Sigmoid colon (tissue), 4 donors: ENCODE data around the gene CSTPP1.

Experiments used
- EP300 ChIP-seq, 4 donors: sonication (generic); formaldehyde crosslinking; IDR thresholded peaks; one replicate each; pipeline ENCODE4 v1.6.1; 2017; ENCODE audit warnings: antibody characterized with exemption in 4 of 4
- POLR2A ChIP-seq, 2 donors: fragments of 450-650 bp; IDR thresholded peaks; one replicate each; pipeline ENCODE4 v1.6.1; 2016; ENCODE audit warnings: antibody characterized with exemption in 2 of 2, mild to moderate bottlenecking in 2 of 2, moderate library complexity in 2 of 2
- POLR2AphosphoS5 ChIP-seq, 4 donors: sonication (generic); formaldehyde crosslinking; IDR thresholded peaks; one replicate each; pipeline ENCODE4 v1.6.1; 2017; ENCODE audit warnings: antibody characterized with exemption in 4 of 4
- TF ChIP-seq, protein P1 (sequence below), 4 experiments: fragments of 450-650 bp in 3 of 4; fragments of 200-600 bp in 1 of 4; IDR thresholded peaks; one replicate each; pipeline ENCODE4 v1.5.1; 2016 to 2019; ENCODE audit warnings: antibody characterized with exemption in 4 of 4, mild to moderate bottlenecking in 3 of 4, moderate library complexity in 2 of 4

DNA sequence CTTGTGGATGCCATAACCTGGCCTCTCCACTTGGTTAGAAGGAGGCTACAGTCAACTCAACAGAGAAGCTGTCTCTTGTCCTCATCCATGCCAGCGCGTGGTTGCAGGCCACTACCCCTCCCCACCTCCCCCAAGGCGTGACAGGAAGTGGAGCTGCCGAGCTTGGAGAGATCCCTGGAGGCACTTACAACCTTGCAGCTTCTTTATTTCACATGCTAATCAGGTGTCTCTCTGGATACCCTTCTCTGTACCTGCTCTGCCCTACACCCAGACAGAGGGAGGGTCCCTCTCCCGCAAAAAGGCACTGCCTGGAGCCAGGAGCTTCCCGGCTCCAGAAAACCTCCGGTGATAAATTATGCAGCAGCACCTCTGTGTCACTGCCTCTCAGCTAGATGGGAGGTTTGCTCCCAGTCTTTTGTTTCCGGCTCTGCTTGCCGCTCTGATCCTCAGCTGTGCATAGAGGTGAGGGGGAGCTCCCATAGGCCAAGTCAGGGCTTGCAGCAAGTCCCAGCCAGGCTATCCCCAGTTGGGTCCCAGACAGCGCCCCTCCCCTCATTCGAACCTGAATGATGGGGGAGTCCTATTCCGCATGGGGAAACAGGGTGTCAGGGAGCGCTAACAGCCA, 23.9 kb upstream of the CSTPP1 start:
- TF ChIP-seq, protein P1, sequence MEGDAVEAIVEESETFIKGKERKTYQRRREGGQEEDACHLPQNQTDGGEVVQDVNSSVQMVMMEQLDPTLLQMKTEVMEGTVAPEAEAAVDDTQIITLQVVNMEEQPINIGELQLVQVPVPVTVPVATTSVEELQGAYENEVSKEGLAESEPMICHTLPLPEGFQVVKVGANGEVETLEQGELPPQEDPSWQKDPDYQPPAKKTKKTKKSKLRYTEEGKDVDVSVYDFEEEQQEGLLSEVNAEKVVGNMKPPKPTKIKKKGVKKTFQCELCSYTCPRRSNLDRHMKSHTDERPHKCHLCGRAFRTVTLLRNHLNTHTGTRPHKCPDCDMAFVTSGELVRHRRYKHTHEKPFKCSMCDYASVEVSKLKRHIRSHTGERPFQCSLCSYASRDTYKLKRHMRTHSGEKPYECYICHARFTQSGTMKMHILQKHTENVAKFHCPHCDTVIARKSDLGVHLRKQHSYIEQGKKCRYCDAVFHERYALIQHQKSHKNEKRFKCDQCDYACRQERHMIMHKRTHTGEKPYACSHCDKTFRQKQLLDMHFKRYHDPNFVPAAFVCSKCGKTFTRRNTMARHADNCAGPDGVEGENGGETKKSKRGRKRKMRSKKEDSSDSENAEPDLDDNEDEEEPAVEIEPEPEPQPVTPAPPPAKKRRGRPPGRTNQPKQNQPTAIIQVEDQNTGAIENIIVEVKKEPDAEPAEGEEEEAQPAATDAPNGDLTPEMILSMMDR (IDR thresholded peaks at IDR 0.05), result no peak
- no peak for TF ChIP-seq POLR2AphosphoS5 (IDR thresholded peaks at IDR 0.05)
- no peak for TF ChIP-seq POLR2A (IDR thresholded peaks at IDR 0.05)
- no peak for TF ChIP-seq EP300 (IDR thresholded peaks at IDR 0.05)
